ENCODE data around the gene ZNF236. TPM values are rescaled to one million over a fixed set of nuclear protein-coding genes. Genes with fewer than 3 reads are reported as not detected.

ZNF236 gene
- polyA plus RNA-seq, 3 donors: 1.7 to 6.5 (median 2.4) TPM

DNA sequence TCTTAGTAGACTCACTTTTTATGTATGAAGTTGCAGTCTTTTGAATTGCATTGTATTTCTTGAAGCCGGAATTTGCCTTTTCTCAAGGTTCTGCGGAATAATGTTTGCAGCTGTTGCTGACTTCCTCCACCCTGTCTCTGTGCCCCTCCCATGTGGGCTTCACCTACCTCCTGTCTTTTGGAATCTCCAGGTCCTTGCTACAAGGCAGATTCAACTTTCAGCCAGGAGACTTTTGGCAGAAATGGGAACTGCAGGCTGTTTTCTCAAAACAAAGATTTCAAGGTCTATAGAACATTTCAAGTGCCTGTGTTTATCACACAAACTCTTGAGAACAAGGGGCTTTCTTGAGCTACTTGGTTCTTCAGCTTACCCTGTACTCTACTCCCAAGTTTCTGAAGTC lies 25.6 kb downstream of the ZNF236 start:
- Mint-ChIP-seq H3K27ac (peak overlapping the region in 1 of 7 donors; percentile 18), H3K27me3 (ENCODE audit: low read depth in 3 of 3) (no peaks in the 10 kb centered on the region), H3K9me3 (no peaks in the 10 kb centered on the region), H3K4me1 (peaks cover 3% of the 10 kb centered on the region), H3K36me3 (peaks cover 16 to 22% of the 10 kb centered on the region in 2 donors), H3K4me3 (no peak overlapping the region)
- Histone ChIP-seq H3K4me2 (replicated peaks; ENCODE audit: extremely low read depth, low read length, poor library complexity, severe bottlenecking) (no peak overlapping the region), H3K9me3 (replicated peaks in 1 of 2; ENCODE audit: control insufficient read depth in 1 of 2, insufficient read depth in 1 of 2, low read length in 2 of 2) (no peaks in the 10 kb centered on the region), H3K4me1 (ENCODE audit: control insufficient read depth in 1 of 2, insufficient read depth in 2 of 2, low read length in 2 of 2) (no peaks in the 10 kb centered on the region), H4K20me1 (ENCODE audit: insufficient read depth, low read length) (peaks cover 29% of the 10 kb centered on the region), H3K9ac (ENCODE audit: insufficient read depth, low read length, poor library complexity, severe bottlenecking) (no peak overlapping the region), H3K4me3 (replicated peaks in 1 of 3; ENCODE audit: low read depth in 2 of 3, low read length in 3 of 3) (no peak overlapping the region), H3K27me3 (ENCODE audit: control insufficient read depth in 2 of 2, insufficient read depth in 2 of 2, low read length in 2 of 2) (no peaks in the 10 kb centered on the region), H3K27ac (ENCODE audit: low read depth in 1 of 2, low read length in 2 of 2) (no peak overlapping the region), H2AFZ (ENCODE audit: insufficient read depth, low read depth, low read length, poor library complexity, severe bottlenecking) (no peak overlapping the region), H3K36me3 (replicated peaks in 1 of 2; ENCODE audit: control insufficient read depth in 1 of 2, insufficient read depth in 2 of 2, low read length in 2 of 2) (peaks cover 14 to 25% of the 10 kb centered on the region in 2 donors), H3K79me2 (ENCODE audit: insufficient read depth, low read length) (peaks cover 28% of the 10 kb centered on the region)
- DNase-seq: no peak
- no CpG with 5 or more reads among the region's 2 CpGs for WGBS (ENCODE audit: insufficient coverage)
- TF ChIP-seq, protein P1, sequence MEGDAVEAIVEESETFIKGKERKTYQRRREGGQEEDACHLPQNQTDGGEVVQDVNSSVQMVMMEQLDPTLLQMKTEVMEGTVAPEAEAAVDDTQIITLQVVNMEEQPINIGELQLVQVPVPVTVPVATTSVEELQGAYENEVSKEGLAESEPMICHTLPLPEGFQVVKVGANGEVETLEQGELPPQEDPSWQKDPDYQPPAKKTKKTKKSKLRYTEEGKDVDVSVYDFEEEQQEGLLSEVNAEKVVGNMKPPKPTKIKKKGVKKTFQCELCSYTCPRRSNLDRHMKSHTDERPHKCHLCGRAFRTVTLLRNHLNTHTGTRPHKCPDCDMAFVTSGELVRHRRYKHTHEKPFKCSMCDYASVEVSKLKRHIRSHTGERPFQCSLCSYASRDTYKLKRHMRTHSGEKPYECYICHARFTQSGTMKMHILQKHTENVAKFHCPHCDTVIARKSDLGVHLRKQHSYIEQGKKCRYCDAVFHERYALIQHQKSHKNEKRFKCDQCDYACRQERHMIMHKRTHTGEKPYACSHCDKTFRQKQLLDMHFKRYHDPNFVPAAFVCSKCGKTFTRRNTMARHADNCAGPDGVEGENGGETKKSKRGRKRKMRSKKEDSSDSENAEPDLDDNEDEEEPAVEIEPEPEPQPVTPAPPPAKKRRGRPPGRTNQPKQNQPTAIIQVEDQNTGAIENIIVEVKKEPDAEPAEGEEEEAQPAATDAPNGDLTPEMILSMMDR (IDR thresholded peaks at IDR 0.05): no peak
- intact Hi-C loops (cut with micrococcal nuclease): no loop called here

DNA sequence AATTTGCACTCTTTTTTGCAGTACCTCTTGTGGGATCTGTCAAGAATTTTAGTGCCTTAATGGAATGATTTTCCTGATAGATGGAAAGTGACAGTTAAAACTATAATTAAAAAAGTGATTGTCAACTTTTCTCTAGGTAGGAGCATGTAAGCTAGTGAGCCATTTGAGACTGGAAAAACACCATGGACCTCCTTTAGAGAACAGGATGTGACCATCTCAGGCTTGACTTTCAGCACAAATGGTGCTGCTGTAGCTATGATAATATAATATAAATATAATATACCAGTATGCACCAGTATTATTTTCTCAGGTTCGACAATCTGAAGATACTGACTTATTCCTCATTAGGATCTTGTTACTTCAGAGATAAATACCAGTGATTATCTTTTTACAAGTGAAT lies 27.8 kb downstream of the ZNF236 start:
- Mint-ChIP-seq H3K4me3 (no peak overlapping the region), H3K36me3 (peaks cover 23 to 30% of the 10 kb centered on the region in 2 donors), H3K9me3 (no peaks in the 10 kb centered on the region), H3K27ac (no peak overlapping the region), H3K4me1 (peaks cover 3% of the 10 kb centered on the region), H3K27me3 (ENCODE audit: low read depth in 3 of 3) (no peaks in the 10 kb centered on the region)
- WGBS (ENCODE audit: insufficient coverage): no CpG with 5 or more reads among the region's 1 CpG
- Histone ChIP-seq H3K4me2 (replicated peaks; ENCODE audit: extremely low read depth, low read length, poor library complexity, severe bottlenecking) (no peak overlapping the region), H3K4me3 (replicated peaks in 1 of 3; ENCODE audit: low read depth in 2 of 3, low read length in 3 of 3) (no peak overlapping the region), H3K27ac (ENCODE audit: low read depth in 1 of 2, low read length in 2 of 2) (no peak overlapping the region), H4K20me1 (ENCODE audit: insufficient read depth, low read length) (peaks cover 13% of the 10 kb centered on the region), H2AFZ (ENCODE audit: insufficient read depth, low read depth, low read length, poor library complexity, severe bottlenecking) (no peak overlapping the region), H3K36me3 (replicated peaks in 1 of 2; ENCODE audit: control insufficient read depth in 1 of 2, insufficient read depth in 2 of 2, low read length in 2 of 2) (peaks cover 20 to 34% of the 10 kb centered on the region in 2 donors), H3K79me2 (ENCODE audit: insufficient read depth, low read length) (peaks cover 14% of the 10 kb centered on the region), H3K27me3 (ENCODE audit: control insufficient read depth in 2 of 2, insufficient read depth in 2 of 2, low read length in 2 of 2) (no peaks in the 10 kb centered on the region), H3K9me3 (replicated peaks in 1 of 2; ENCODE audit: control insufficient read depth in 1 of 2, insufficient read depth in 1 of 2, low read length in 2 of 2) (no peaks in the 10 kb centered on the region), H3K4me1 (ENCODE audit: control insufficient read depth in 1 of 2, insufficient read depth in 2 of 2, low read length in 2 of 2) (no peaks in the 10 kb centered on the region), H3K9ac (ENCODE audit: insufficient read depth, low read length, poor library complexity, severe bottlenecking) (no peak overlapping the region)
- intact Hi-C loops (cut with micrococcal nuclease): no loop called here
- DNase-seq: no peak
- TF ChIP-seq, protein P1 (IDR thresholded peaks at IDR 0.05): no peak
